ENCODE data around the gene E2F3.

E2F3 gene

GRCh38 chr6:20533746-20534294, 132.1 kb downstream of the E2F3 start:
- DNase-seq (ENCODE audit: low spot score) = no peak

DNA sequence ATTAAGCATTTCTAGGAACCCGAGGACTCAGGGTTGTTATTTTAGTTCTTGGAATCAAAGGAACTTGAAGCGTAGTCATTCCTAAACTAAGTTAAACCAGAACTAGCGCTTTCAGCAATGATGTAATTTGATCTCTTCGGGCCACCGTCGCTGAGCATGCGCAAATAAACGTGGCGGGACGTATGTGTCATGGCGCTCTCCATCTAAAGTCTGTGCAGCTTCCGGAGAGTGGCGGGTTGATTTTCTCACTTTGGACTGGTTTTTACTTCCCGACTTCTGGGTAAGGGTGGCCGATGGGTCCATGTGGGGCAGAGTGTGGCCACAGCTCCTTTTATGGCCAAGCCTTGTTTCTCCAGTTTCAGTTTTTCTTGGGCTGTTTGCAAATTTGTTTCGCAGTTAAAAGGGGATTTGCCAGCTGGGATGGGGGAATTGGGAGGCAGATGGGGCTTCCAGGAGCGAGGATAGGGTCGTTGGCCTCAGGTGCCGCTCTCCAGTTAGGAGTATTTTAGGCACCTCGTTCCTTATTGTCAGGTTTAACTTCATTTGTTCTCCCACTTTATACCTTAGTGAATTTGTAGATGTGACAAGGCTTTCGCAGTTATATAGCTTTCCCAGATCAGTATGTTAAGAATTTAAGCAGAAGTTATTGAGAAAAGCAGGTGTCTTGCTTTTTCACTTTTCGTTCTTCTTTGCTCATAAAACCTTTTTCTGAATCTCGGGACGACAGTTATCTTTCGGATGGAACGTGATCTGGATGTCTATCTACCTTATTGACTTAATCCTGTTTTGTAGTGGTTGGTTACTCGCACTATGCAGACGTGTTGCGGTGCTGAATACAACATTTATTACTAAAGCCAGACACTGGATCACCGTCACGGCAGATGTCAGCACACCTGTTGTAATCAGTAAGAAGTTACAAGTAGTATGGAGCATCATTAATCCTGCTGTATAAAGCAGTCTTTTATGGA, 132.9 kb downstream of the E2F3 start, which contains the start of gene CDKAL1:
TSS of gene CDKAL1 (plus strand) at position 163 of the 968 bp plus-strand sequence. CDS start 11,894 bp downstream, outside the sequence.
- DNase-seq (ENCODE audit: low spot score) = peak; percentile 93

DNA sequence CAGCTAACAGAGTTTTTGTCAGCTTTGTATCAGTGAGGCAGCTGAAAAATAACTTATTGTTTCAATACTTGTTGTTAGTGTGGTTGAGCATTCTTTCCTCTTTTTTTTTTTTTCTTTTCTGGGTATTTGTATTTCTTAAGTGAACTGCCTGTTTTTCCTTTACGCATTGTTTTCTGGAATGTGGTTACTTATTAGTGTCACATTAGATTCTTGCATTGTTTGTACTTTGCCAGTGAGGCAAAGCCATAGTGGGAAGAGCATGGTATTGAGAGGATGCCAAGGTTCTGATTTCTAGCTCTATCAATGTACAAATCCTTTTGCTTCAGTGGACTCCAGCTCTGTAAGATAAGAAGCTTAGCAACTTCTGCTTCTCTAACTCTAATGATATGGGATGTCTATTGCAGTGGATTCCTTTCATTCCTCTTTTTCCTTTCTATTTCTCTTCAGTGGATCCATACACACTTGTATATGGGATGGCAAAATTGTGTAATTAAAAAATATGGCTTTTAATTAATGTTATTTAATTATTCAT, 136.5 kb downstream of the E2F3 start:
- no peak for DNase-seq (ENCODE audit: low spot score)

- no peak for DNase-seq (ENCODE audit: low spot score)
Observed at GRCh38 chr6:20538907-20539306, 137.2 kb downstream of the E2F3 start.

GRCh38 chr6:20539387-20539786, 137.7 kb downstream of the E2F3 start:
- DNase-seq (ENCODE audit: low spot score) = no peak

DNA sequence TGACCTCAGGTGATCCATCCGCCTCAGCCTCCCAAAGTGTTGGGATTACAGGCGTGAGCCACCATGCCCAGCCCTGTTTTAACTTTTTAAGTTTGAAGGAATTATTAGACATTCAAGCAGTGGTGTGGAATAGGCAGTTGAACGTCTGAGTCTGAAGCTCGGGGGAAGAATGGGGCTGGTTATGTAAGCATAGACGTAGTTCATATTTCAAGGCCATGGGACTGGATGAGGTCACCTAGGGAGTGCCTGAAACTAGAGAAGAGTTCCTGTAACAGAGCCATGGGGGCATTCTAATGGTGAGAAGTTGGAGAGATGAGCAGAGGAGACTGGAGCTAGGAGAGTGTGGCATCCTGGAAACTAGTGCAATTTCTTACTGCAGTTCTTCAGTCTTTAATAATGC, 139.0 kb downstream of the E2F3 start:
- no peak for DNase-seq (ENCODE audit: low spot score)

GRCh38 chr6:20541382-20541781, 139.7 kb downstream of the E2F3 start:
- no peak for DNase-seq (ENCODE audit: low spot score)

- DNase-seq (ENCODE audit: low spot score) = no peak
Observed at GRCh38 chr6:20542927-20543602, 141.4 kb downstream of the E2F3 start.
